IgD-negative memory B cell (primary cell): Measurements from ENCODE around the gene RAD54L2. TPM values are rescaled to one million over a fixed set of nuclear protein-coding genes. Genes with fewer than 3 reads are reported as not detected.
"Not testable (repeated sequence)": the region's sequence is repeated elsewhere in the genome, so short reads cannot be mapped to it uniquely, and the experiment has no call there.

ENCODE experiments used
- H3K27ac Mint-ChIP-seq, 3 donors: one replicate each; pipeline ENCODE4 v1.8.0; 2020 to 2022; ENCODE audit warnings: mild to moderate bottlenecking in 3 of 3, mixed read lengths in 3 of 3, moderate library complexity in 1 of 3
- H3K27me3 Mint-ChIP-seq: one replicate; pipeline ENCODE4 v1.8.0; 2021; ENCODE audit warnings: mixed read lengths
- H3K36me3 Mint-ChIP-seq: one replicate; pipeline ENCODE4 v1.8.0; 2020; ENCODE audit warnings: mild to moderate bottlenecking, mixed read lengths
- H3K4me1 Mint-ChIP-seq, 3 donors: one replicate each; pipeline ENCODE4 v1.8.0; 2020 to 2022; ENCODE audit warnings: mixed read lengths in 3 of 3, mild to moderate bottlenecking in 1 of 3
- H3K4me3 Mint-ChIP-seq, 4 donors: one replicate each; pipeline ENCODE4 v1.8.0; 2020 to 2022; ENCODE audit warnings: mild to moderate bottlenecking in 4 of 4, mixed read lengths in 4 of 4, moderate library complexity in 3 of 4
- H3K9me3 Mint-ChIP-seq, 3 donors: one replicate each; pipeline ENCODE4 v1.8.0; 2020 to 2021; ENCODE audit warnings: mixed read lengths in 3 of 3, mild to moderate bottlenecking in 1 of 3
- polyA plus RNA-seq: library from polyadenylated mRNA; unstranded; fragments of 300-500 nt; fragmentation: Illumina TruSeq; gene quantifications from one replicate; pipeline ENCODE4 v1.2.3, GENCODE V29; 2021

The RAD54L2 gene, protein sequence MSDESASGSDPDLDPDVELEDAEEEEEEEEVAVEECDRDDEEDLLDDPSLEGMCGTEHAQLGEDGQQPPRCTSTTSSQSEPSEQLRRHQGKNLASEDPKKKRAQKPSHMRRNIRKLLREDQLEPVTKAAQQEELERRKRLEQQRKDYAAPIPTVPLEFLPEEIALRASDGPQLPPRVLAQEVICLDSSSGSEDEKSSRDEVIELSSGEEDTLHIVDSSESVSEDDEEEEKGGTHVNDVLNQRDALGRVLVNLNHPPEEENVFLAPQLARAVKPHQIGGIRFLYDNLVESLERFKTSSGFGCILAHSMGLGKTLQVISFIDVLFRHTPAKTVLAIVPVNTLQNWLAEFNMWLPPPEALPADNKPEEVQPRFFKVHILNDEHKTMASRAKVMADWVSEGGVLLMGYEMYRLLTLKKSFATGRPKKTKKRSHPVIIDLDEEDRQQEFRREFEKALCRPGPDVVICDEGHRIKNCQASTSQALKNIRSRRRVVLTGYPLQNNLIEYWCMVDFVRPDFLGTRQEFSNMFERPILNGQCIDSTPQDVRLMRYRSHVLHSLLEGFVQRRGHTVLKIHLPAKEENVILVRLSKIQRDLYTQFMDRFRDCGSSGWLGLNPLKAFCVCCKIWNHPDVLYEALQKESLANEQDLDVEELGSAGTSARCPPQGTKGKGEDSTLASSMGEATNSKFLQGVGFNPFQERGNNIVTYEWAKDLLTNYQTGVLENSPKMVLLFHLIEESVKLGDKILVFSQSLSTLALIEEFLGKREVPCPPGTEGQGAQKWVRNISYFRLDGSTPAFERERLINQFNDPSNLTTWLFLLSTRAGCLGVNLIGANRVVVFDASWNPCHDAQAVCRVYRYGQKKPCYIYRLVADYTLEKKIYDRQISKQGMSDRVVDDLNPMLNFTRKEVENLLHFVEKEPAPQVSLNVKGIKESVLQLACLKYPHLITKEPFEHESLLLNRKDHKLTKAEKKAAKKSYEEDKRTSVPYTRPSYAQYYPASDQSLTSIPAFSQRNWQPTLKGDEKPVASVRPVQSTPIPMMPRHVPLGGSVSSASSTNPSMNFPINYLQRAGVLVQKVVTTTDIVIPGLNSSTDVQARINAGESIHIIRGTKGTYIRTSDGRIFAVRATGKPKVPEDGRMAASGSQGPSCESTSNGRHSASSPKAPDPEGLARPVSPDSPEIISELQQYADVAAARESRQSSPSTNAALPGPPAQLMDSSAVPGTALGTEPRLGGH (N-terminal part only)
- 15.0 TPM for polyA plus RNA-seq

DNA sequence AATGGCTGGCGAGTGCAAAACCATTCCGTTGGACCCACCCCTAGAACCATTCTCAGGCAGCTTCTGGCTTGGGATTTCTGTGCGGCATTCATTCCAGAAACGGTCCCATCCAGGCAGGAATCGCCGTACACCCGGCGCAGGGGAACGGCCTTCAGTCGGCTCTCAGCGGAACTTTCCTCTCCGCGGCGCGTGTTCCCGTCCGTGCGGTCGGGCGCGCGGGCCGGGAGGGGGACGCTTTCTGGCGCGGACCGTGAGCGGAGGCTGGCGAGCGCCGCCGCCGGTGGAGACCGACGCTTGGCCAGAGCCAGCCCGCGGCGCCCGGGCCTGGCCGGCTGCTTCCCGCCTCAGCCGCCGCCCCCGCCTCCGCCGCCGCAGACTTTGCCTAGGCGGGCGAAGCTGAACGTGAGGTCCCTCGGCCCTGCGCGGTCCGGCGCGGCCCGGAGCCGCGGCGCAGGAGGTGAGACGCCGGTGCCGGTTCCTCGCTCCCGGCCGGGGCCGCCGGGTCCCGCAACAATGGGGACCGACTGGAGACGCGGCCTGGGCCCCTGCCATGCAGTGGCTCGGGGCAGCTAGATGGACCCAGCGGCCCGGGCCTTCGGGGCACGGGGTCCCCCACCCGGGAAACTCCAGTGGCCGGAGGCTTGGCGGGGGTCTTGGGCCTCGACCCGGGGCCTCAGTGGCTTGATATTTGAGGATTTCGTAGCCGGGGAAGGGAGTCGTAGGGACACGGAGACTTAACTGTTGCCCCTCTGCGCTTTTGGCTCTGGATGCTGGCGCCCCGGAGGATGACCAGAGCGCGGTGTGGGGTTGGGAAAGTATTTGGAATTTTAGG, at the start of gene RAD54L2:
TSS of gene RAD54L2 (plus strand) at position 261 of the 832 bp plus-strand sequence. CDS start 51,702 bp downstream, outside the sequence.
- peak within 1 kb of the TSS; percentile 84 to 97 (median 93) for H3K27ac Mint-ChIP-seq
- H3K4me3 Mint-ChIP-seq = peak within 1 kb of the TSS; percentile 87 to 97 (median 96)
- H3K4me1 Mint-ChIP-seq = peaks cover 27 to 30% (median 28%) of the 10 kb centered on the region in 3 donors
- H3K9me3 Mint-ChIP-seq = no peaks in the 10 kb centered on the region
- peaks cover 5% of the 10 kb centered on the region for H3K36me3 Mint-ChIP-seq
- H3K27me3 Mint-ChIP-seq = no peaks in the 10 kb centered on the region

DNA sequence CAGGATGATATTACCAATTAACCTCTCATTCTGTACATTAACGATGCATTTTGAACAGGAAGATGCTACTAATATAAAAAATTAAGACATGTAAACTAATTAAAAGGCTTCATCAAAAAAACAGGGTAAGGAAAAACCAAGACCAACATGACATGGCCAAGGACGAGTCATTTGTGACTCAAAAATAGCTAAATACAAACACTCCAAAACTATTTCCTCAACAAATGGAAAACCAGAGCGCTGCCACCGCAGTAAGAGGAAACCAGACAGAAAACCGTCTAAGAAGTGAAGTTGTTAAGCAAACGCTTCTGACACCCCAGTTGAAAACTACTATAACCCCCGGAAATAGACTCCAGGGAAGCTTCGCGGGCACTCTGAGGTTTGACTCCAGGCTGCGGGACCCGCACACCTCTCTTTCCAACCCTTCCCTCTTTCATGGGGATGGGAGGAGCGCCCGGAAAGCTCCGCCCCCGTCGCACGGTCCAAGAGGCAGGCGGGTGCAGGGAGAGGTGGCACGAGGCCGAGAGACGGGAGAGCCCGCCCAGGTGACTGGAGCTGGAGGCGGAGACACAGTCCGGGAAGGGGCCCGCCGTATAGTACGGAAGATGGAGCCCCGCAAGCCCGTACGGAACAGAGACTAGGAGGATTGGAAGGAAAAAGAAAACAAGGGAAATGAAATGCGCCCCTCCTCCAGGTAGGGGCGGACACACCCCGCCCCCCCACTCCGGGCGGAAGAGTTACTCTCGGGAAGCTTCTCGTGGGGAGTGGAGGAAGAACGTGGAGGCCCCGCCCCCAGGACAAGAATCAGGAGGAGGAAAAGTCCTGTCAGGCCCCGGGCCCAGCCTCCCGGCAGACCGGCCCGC, 39.4 kb upstream of the RAD54L2 start:
- Mint-ChIP-seq H3K9me3 (no peaks in the 10 kb centered on the region), H3K36me3 (no peaks in the 10 kb centered on the region), H3K4me3 (peak overlapping the region; percentile 69 to 98 (median 94)), H3K27me3 (no peaks in the 10 kb centered on the region), H3K4me1 (peaks cover 11 to 13% (median 11%) of the 10 kb centered on the region in 3 donors), H3K27ac (peak overlapping the region; percentile 69 to 98 (median 76))

DNA sequence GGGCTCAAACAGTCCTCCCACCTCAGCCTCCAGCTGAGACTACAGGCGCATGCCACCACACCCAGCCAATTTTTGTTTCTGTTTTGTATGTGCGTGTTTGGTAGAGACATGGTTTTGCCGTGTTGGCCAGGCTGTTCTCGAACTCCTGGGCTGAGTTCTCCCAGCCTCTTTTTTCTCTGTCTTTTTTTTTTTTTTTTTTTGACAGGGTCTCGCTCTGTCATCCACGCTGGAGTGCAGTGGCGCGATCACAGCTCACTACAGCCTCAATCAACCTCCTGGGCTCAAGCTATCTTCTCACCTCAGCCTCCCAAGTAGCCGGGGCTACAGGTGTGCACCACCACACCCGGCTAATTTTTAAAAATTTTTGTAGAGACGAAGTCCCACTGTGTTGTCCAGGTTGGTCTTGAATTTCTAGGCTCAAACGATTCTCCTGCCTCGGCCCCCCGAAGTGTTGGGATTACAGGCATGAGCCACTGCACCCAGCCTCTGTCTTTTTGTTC, 37.8 kb upstream of the RAD54L2 start:
- Mint-ChIP-seq H3K36me3 (no peaks in the 10 kb centered on the region), H3K4me3 (peak overlapping the region; percentile 34 to 93 (median 80)), H3K9me3 (no peaks in the 10 kb centered on the region), H3K27ac (peak overlapping the region; percentile 69 to 98 (median 76)), H3K4me1 (peaks cover 11 to 13% (median 11%) of the 10 kb centered on the region in 3 donors), H3K27me3 (no peaks in the 10 kb centered on the region)

DNA sequence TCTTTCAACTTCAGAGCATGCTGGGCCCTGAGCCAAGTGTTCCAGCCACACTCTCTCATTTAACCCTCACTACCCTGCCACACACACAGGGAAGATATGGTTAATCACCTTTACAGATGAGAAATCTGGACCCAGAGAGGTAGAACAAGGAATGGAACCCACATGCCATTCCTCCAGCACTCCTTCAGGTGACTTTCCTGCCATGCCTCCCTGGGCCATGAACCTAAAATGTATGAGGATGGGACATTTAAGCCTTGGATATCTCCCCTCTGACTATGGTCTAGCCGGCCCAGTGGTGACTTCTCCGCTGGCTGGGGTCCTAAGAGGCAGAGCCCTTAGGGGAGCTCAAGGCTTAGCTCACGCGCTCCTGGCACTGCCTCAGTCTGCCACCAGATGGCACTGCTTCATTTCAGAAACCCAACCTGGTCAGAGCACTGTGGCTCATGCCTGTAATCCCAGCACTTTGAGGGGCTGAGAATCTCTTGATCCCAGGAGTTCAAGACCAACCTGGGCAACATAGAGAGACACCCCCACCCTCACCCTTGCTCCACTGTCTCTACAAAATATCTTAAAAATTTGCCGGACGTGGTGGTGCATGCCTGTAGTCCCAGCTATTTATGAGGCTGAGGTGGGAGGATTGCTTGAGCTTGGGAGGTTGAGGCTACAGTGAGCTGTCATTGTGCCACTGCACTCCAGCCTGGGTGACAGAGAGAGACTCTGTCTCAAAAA, 36.5 kb upstream of the RAD54L2 start:
- peak overlapping the region in 2 of 4 donors; percentile 61 to 78 for H3K4me3 Mint-ChIP-seq
- peaks cover 11 to 13% (median 11%) of the 10 kb centered on the region in 3 donors for H3K4me1 Mint-ChIP-seq
- H3K9me3 Mint-ChIP-seq = no peaks in the 10 kb centered on the region
- H3K27ac Mint-ChIP-seq = peak overlapping the region; percentile 73 to 84 (median 82)
- H3K27me3 Mint-ChIP-seq = no peaks in the 10 kb centered on the region
- H3K36me3 Mint-ChIP-seq = no peaks in the 10 kb centered on the region

DNA sequence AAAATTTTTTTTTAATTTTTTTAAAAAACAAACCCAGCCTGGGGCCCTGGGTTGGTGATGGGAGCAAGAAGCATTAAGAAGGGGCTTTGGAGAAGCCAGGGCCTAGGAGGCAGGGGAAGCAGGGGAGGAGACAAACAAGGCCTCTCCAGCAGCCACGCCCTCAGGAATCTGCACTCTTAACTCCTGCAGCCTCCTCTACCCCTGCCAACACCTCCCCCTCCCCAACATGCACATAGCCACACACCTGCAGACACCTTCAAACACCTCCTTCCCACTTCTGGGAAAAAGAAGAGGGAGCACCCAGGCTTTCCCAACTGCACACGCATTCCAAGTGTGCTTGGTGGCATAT, 36.0 kb upstream of the RAD54L2 start:
- H3K9me3 Mint-ChIP-seq = no peaks in the 10 kb centered on the region
- H3K4me3 Mint-ChIP-seq = no peak overlapping the region
- H3K27ac Mint-ChIP-seq = no peak overlapping the region
- no peaks in the 10 kb centered on the region for H3K27me3 Mint-ChIP-seq
- H3K36me3 Mint-ChIP-seq = no peaks in the 10 kb centered on the region
- H3K4me1 Mint-ChIP-seq = peaks cover 11 to 13% (median 11%) of the 10 kb centered on the region in 3 donors

DNA sequence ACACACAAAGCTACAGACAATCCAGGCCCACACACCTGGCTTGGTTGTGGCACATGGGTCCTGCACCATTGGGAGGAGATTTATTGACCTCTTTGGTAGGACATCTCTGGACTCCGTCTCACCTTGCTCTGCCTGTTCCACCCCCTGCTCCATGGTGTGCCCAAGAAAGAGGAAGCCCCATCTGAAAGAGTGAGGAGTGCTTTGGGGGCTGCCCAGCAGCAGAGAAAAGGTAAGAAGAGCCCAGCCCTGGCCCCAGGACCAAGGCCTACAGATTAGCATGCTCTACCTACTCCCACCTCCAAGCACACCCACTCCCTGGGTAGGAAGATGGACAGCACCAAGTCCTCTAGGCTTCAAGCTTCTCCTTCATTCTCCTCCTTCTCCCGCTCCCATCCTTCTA, 35.5 kb upstream of the RAD54L2 start:
- H3K27me3 Mint-ChIP-seq = no peaks in the 10 kb centered on the region
- H3K27ac Mint-ChIP-seq = no peak overlapping the region
- no peak overlapping the region for H3K4me3 Mint-ChIP-seq
- H3K4me1 Mint-ChIP-seq = peaks cover 11 to 13% (median 11%) of the 10 kb centered on the region in 3 donors
- no peaks in the 10 kb centered on the region for H3K36me3 Mint-ChIP-seq
- no peaks in the 10 kb centered on the region for H3K9me3 Mint-ChIP-seq

DNA sequence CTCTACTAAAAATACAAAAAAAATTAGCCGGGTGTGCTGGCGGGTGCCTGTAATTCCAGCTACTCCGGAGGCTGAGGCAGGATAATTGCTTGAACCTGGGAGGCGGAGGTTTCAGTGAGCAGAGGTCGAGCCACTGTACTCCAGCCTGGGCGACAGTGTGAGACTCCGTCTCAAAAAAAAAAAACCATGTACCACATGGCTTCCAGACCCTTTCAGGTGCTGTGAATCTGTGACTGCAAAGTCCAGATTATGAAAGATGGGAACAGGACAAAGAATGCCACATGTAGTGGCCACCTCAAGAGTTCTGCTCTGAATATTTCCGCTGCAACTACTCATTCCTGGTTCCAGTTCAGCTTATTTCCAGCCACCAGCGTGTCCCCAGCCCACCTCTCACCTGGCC, 30.3 kb upstream of the RAD54L2 start:
- H3K4me3 Mint-ChIP-seq = no peak overlapping the region
- H3K27me3 Mint-ChIP-seq = no peaks in the 10 kb centered on the region
- no peaks in the 10 kb centered on the region for H3K4me1 Mint-ChIP-seq
- H3K36me3 Mint-ChIP-seq = no peaks in the 10 kb centered on the region
- no peaks in the 10 kb centered on the region for H3K9me3 Mint-ChIP-seq
- no peak overlapping the region for H3K27ac Mint-ChIP-seq

DNA sequence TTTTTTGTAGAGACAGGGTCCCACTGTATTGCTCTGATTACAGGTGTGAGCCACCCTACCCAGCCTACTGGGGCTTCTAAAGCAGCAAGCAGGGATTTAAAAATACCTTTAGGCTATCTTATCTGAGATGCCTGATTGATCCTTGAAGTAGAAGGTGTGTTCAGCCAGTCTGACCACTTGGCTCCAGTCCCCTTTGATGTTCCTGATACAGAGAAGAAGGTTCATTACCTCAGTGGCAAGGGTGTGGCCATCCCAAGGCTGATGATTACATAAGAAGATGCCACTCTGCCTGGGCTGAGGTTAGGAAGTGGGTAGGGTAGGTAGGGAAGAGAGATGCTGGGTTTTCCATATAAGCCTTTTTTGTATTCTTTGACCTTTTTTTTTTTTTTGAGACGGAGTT, 27.5 kb upstream of the RAD54L2 start:
- H3K36me3 Mint-ChIP-seq = no peaks in the 10 kb centered on the region
- H3K4me1 Mint-ChIP-seq = peaks cover 0 to 4% (median 2%) of the 10 kb centered on the region in 3 donors
- no peaks in the 10 kb centered on the region for H3K27me3 Mint-ChIP-seq
- H3K4me3 Mint-ChIP-seq = no peak overlapping the region
- H3K9me3 Mint-ChIP-seq = no peaks in the 10 kb centered on the region
- H3K27ac Mint-ChIP-seq = no peak overlapping the region

DNA sequence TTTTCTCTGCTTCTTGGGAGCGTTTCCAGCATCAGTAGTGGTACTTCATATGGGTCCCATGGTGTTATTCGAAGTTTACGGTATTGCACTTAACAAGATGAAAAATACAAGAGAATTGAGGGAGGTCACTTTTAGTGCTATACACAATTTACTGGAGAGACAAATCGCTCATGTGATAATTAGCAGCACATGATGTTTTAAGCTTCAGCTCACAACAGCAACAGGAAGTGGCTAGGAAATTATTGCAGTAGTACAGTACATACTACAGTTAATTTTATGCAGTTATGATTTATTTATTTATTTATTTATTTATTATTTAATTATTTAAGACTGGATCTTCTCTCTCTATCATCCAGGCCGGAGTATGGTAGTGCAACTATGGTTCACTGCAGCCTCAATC, 24.3 kb upstream of the RAD54L2 start:
- H3K27ac Mint-ChIP-seq = no peak overlapping the region
- peaks cover 0 to 4% (median 2%) of the 10 kb centered on the region in 3 donors for H3K4me1 Mint-ChIP-seq
- no peaks in the 10 kb centered on the region for H3K27me3 Mint-ChIP-seq
- H3K36me3 Mint-ChIP-seq = no peaks in the 10 kb centered on the region
- no peak overlapping the region for H3K4me3 Mint-ChIP-seq
- H3K9me3 Mint-ChIP-seq = no peaks in the 10 kb centered on the region

DNA sequence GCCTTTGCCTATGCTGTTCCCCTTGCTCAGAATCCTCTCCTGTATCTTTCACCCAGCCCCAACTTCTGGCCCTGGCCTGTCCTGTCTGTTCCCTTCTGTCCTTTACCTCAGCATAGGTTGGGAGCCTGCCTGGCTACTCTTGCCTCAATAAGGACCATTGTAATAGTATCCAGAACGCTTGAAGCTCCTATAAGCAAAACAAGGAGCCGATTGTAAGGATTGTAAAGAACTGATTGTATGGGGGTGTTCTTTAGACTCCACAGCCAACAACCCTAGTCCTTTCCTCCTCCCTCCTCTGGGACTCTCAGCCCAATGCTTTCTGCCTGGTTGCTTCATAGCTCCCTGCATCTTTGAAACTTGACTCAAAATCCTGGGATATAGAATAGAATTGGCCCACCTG, 18.7 kb upstream of the RAD54L2 start:
- H3K36me3 Mint-ChIP-seq = no peaks in the 10 kb centered on the region
- no peaks in the 10 kb centered on the region for H3K9me3 Mint-ChIP-seq
- no peak overlapping the region for H3K4me3 Mint-ChIP-seq
- no peak overlapping the region for H3K27ac Mint-ChIP-seq
- H3K4me1 Mint-ChIP-seq = peaks cover 11 to 13% (median 12%) of the 10 kb centered on the region in 3 donors
- H3K27me3 Mint-ChIP-seq = peaks cover 8% of the 10 kb centered on the region

DNA sequence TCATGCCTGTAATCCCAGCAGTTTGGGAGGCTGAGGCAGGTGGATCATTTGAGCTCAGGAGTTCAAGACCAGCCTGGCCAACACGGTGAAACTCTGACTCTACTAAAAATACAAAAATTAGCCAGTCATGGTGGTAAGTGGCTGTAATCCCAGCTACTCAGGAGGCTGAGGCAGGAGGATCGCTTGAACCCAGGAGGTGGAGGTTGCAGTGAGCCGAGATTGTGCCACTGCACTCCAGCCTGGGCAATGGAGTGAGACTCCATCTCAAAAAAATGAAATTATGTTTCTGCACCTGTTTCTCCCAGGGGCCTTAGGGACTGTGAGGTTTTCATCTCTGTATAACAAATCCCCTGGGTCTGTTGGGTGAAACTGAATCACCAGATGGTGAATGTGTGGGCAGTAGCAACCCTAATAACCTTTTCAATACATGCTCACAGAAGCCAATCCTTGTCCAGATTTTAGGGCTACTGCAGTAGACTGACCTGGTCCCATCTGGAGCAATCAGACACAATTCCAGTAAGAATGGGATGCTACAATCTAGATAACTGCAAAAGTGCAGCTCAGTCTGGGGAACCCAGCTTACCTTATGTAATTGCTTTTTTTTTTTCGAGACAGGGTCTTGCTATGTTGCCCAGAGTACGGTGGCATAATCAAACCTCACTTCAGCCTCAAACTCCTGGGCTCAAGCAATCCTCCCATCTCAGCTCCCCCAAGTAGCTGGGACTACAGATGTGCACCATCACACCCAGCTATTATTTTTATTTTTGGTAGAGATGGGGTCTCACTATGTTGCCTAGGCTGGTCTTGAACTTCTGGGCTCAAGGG, 17.4 kb upstream of the RAD54L2 start:
- Mint-ChIP-seq H3K4me1 (peaks cover 11 to 14% (median 13%) of the 10 kb centered on the region in 3 donors), H3K4me3 (peak overlapping the region in 1 of 4 donors; percentile 72), H3K27ac (peak overlapping the region in 1 of 3 donors; percentile 19)
- H3K27me3 Mint-ChIP-seq, H3K9me3 Mint-ChIP-seq, H3K36me3 Mint-ChIP-seq: not testable (repeated sequence)
